WTC11 (cell line): ENCODE measurements around the gene BSN.

Experiments
- GTF2I ChIP-seq: fragments of 250-450 bp; sonication (Bioruptor Pico); conservative IDR thresholded peaks from 2 replicates; pipeline ENCODE4 v1.4.0; 2021; ENCODE audit warnings: mild to moderate bottlenecking
- NFYB ChIP-seq: sonication (generic); formaldehyde crosslinking; conservative IDR thresholded peaks from 2 replicates; pipeline ENCODE4 v1.8.0; 2022; ENCODE audit warnings: low read depth, missing genetic modification reagents
- NR2C2 ChIP-seq: sonication (generic); formaldehyde crosslinking; IDR thresholded peaks from 2 replicates; pipeline ENCODE4 v1.8.0; 2022; ENCODE audit warnings: mild to moderate bottlenecking, missing genetic modification reagents
- RELA ChIP-seq: sonication (generic); formaldehyde crosslinking; IDR thresholded peaks from 2 replicates; pipeline ENCODE4 v1.8.1; 2022; ENCODE audit warnings: missing genetic modification reagents, mild to moderate bottlenecking, borderline replicate concordance
- SP1 ChIP-seq: sonication (generic); formaldehyde crosslinking; conservative IDR thresholded peaks from 2 replicates; pipeline ENCODE4 v1.8.1; 2022; ENCODE audit warnings: missing genetic modification reagents
- ZNF263 ChIP-seq: sonication (generic); formaldehyde crosslinking; IDR thresholded peaks from 2 replicates; pipeline ENCODE4 v1.8.1; 2022; ENCODE audit warnings: low read depth, mild to moderate bottlenecking, moderate library complexity, missing genetic modification reagents
- TF ChIP-seq, protein P1 (sequence below): fragments of 200-600 bp; IDR thresholded peaks from 2 replicates; pipeline ENCODE4 v1.8.0; 2022; ENCODE audit warnings: antibody characterized with exemption
- TF ChIP-seq, protein P2 (sequence below): sonication (generic); formaldehyde crosslinking; IDR thresholded peaks from 2 replicates; pipeline ENCODE4 v1.8.1; 2023; ENCODE audit warnings: mild to moderate bottlenecking, missing genetic modification reagents

DNA sequence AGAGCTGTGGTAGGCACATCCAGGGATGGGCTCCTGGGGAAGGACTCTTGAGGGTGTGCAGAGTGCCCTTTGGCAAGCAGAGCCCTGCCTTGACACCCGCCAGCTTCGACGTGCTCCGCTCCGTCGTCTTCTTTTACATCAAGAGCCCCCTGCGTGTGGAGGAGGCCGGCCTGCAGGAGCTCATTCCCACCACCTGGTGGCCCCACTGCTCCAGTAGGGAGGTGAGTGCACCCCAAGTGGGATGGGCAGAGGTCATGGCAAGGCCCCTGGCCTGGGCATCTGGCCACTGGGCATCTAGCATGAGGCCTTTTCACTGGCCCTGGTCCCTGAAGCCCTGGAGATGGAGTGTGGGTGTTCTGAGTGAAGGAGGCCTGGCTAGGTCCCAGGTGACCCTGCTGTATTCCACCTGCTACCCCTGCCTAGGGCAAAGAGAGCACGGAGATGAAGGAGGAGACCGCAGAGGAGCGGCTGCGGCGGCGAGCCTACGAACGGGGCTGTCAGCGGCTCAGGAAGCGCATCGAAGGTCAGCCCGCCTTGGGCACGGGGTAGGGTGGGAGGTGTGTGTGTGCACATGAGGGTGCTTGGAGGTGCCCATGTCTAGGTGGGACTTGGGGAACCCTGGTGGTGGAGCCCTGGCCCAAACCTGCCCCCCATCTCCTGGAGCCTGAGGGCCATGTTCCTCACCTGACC, 147.3 kb downstream of the BSN start:
- TF ChIP-seq RELA (CRISPR knock-in tag) (no peak), NFYB (CRISPR knock-in tag) (no peak), GTF2I (no peak), SP1 (CRISPR knock-in tag) (no peak), NR2C2 (CRISPR knock-in tag) (no peak), ZNF263 (CRISPR knock-in tag) (no peak)
- TF ChIP-seq, protein P1, sequence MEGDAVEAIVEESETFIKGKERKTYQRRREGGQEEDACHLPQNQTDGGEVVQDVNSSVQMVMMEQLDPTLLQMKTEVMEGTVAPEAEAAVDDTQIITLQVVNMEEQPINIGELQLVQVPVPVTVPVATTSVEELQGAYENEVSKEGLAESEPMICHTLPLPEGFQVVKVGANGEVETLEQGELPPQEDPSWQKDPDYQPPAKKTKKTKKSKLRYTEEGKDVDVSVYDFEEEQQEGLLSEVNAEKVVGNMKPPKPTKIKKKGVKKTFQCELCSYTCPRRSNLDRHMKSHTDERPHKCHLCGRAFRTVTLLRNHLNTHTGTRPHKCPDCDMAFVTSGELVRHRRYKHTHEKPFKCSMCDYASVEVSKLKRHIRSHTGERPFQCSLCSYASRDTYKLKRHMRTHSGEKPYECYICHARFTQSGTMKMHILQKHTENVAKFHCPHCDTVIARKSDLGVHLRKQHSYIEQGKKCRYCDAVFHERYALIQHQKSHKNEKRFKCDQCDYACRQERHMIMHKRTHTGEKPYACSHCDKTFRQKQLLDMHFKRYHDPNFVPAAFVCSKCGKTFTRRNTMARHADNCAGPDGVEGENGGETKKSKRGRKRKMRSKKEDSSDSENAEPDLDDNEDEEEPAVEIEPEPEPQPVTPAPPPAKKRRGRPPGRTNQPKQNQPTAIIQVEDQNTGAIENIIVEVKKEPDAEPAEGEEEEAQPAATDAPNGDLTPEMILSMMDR = no peak
- TF ChIP-seq, protein P2, sequence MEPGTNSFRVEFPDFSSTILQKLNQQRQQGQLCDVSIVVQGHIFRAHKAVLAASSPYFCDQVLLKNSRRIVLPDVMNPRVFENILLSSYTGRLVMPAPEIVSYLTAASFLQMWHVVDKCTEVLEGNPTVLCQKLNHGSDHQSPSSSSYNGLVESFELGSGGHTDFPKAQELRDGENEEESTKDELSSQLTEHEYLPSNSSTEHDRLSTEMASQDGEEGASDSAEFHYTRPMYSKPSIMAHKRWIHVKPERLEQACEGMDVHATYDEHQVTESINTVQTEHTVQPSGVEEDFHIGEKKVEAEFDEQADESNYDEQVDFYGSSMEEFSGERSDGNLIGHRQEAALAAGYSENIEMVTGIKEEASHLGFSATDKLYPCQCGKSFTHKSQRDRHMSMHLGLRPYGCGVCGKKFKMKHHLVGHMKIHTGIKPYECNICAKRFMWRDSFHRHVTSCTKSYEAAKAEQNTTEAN (CRISPR knock-in tag) = no peak
